GM19099 (cell line): Measurements from ENCODE around the gene COL5A1.

Experiments
- POLR2A ChIP-seq: IDR thresholded peaks from 3 replicates; pipeline ENCODE4 v1.6.1; 2011; ENCODE audit warnings: low read depth; ENCODE audit not compliant: insufficient read length; ENCODE audit errors: extremely low read depth

COL5A1 gene

DNA sequence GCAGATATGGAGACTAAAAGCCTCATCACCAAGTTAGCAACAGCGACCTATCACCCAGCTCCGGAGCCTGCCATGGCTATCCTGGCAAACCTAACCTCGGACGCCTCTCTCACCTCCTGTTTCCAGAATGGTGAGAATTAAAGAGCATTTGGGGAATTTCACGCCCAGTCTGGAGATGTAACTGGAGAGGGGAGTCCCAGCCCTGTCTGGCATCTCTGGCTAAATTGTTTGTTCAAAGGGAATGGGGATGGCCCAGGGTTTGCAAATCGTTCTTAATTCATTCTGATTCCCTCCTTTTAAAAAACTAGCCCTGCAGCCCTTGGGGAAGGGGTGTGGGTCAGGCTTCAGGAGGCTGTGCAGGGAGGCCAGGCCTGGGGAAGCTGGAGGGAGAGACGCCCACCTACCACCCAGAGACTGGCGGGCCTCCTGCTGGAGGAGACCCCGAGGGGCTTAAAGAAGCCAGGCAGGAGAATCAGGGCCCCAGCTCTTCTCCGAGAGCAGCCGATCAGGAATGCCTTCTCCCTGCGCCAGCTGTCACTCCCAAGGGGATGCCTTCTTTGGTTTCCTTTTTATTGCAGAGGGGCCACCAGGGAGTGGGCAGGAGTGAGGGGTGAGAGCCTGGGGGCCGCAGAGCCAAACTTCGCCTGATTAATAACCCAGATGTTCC, 964 bp upstream of the COL5A1 start:
- no peak for TF ChIP-seq POLR2A

- no peak for TF ChIP-seq POLR2A
Measured at GRCh38 chr9:134641990-134642384, 384 bp downstream of the COL5A1 start.

GRCh38 chr9:134642385-134643181, 980 bp downstream of the COL5A1 start:
- no peak for TF ChIP-seq POLR2A

DNA sequence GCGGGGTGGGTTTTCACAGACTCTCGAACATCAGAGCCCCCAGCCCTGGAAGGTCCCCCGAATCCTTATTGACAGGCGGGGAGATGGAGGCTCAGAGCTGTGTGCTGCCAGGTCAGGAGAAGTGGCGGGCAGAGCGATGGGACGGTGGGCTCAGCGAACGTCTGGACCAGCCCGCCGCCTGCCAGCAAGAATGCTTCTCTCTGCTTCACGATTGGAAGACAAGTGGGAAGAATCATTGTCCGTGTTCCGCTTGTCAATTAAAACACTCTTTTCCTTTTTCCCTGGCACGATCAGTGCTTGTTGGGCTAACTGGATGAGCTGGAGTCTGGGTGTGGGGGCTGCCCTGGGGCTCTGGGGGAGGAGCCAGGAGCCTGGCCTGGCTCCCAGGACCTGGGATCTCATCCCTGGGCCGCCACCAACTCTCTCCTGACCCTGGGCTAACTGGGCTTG, 1.6 kb downstream of the COL5A1 start:
- TF ChIP-seq POLR2A = no peak

DNA sequence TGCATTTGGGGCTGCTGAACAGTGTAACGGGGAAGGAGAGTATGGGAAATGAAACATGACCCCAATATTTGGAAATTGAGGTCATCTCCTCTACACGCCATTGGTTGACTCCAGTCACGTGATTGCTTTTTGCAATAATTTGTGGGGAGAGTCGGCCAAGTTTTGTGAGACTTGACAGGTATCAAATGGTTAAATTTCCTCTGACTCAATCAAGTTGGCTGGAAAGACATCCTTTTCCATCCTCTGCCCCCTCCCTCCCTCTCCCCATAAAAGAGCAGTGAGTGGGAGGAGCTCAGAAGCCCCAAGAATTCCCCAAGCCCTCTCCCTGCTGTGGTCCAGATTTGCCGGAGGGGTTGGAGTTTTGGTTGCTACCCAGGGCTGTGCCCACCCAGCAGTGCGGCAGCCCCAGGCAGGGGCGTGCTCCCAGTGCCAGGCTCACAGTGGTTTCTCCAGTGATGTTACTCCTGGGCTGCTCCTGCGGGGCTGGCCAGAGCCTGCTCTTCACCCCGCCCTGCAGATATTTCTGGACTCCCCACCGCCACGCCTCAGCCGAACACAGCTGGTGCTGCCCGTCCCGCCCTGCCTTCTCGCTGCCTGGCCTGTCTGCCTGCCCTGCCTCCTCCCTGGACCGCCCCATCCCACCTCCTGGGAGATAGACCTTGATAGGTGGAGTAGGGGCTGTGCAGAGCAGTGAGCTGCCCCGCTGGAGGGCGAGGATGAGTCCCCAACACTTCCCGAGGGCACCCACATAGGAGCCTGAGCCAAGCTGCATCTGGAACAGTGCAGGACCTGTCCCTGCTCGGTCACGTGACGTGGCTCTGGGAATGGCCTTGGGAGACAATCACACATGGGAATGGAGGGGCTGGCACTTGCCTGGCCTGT, 3.4 kb downstream of the COL5A1 start:
- TF ChIP-seq POLR2A = no peak

DNA sequence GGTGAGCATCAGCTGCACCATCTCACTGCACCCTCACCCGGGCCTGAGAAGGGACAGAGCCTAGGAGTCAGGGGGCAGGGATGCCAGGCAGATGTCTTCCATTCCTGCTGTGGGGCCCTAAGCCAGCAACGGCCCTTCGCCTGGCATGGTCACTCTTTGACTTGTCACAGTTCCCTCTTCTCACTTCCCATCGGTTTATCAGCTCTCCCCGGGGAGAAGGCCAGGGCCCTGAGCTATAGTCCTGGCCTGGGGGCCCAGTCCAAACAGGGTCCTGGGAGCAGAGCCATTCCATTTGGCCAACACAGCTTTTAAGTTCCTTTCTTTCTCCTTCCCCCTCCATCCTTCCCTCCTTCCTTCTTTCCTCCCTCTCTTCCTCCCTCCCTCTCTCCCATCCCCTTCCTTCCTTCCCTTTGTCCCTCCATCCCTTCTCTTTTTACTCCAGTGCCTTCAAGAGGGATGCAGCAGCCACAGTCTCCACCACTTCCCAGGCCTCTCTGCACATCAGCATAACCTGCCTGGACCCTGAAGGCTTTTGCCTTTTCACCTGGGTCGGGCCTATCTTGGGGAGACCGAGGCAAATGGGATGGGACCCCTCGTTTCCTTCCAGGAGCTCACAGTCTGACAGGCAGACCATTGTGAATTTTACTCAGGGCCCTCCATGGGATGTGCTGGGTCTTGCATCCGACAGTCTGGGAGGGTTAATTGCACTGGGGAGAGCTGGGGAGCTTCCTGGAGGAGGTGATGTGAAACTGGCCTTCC, 4.2 kb downstream of the COL5A1 start:
- TF ChIP-seq POLR2A = no peak

DNA sequence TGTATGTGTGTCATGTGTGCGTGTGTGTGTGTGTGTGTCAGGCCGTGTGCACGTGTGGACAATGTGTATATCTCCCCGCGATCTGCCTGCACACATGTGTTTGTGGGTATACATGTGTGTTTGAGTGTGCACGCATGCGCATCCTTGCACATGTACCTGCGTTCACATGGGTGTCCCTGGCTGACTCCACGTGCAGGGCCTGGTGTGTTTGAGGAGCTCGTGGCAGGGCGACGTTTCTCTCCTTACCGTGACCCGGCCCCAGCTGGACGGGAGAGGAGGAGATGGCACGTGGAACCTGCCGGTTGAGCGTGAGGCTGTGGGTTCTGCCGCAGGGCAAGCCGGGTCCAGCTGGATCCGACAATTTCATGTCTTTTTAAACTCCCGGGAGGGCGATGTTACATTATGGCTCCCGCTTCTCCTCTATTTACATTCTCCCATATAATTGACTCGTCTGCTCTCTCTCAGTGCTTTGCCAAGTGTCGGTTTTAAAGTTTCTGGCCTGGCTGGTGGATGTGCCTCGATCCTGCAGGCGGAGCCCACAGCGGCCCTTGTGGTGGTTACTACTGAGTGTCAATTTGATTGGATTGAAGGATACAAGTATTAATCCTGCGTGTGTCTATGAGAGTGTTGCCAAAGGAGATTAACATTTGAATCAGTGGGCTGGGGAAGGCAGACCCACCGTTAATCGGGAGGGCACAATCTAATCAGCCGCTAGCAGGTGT, 5.9 kb downstream of the COL5A1 start:
- no peak for TF ChIP-seq POLR2A

GRCh38 chr9:134648701-134649530, 7.3 kb downstream of the COL5A1 start:
- TF ChIP-seq POLR2A = no peak

GRCh38 chr9:134650431-134651190, 9.0 kb downstream of the COL5A1 start:
- TF ChIP-seq POLR2A = no peak

DNA sequence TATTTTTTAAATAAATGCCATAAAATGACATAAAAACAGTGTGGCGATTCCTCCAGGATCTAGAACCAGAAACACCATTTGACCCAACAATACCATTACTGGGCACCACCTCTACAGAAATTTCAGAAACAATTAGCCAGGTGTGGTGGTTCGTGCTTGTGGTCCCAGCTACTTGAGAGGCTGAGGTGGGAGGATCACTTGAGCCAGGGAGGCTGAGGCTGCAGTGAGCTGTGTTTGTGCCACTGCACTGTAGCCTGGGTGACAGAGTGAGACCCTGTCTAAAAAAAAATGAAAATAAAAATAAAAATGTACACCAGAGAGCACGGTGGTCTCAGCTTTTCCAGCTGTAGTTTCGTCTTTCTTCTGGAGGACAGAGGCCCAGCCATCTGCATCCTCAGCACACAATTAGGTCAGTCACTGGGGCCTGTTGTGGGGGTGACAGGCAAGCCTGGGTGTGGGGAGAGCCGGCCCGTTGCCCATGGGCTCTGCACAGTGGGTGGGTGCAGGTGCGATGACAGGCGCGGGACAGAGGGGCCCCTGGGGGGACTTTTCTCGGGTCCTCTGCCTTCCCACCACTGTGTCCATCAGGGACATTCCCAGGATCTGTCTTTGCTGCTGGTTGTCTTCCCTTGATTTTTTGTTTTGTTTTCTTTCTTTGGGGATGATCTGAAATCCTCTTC, 9.8 kb downstream of the COL5A1 start:
- TF ChIP-seq POLR2A = no peak

GRCh38 chr9:134652291-134653225, 11.0 kb downstream of the COL5A1 start:
- TF ChIP-seq POLR2A = no peak
